T47D (cell line): ENCODE data around the gene NMNAT2.

Source experiments
- DNase-seq, 2 experiments: peaks; one replicate each; pipeline versions ENCODE4 v3.0.0 to v3.0.0-alpha.2; 2011 to 2012; ENCODE audit warnings: low read depth in 1 of 2, low spot score in 1 of 2
- JUND ChIP-seq: IDR thresholded peaks from 2 replicates; pipeline ENCODE4 v1.6.1; 2012; ENCODE audit warnings: low read depth
- in situ Hi-C: cut with HindIII; loops from 2 replicates; pipeline ENCODE4 v1.10.0; 2016; ENCODE audit warnings: low sequenced_read_pairs, low pct_unique_long_range_greater_than_20kb

Gene NMNAT2

DNA sequence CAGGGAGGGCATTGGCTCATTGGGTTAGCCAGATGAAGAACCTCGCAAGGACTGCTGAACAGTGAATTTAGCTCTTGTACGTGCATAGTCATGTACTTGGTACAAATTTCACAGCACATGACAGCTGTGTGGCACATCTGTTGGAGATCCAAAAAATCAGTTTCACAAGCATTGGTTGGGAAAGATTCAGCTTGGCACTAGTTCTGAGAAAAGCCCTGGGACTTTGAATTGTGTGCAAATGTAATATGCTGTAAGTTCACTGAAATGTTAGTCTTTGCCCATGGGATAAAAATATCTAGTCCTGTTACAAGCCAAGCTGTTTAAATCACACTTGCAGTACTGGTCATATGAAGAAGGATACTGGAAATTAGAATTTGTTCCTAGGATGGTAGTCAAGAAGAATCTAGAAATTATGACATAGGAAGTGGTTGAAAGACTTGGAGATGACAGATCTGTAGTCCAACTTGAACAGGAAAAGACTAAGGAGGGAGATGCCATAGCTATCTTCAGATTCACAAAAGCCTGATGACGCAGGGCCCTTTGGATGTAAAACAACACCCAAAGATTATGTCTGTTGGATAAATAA lies 212.9 kb downstream of the NMNAT2 start:
- TF ChIP-seq JUND = no peak
- in situ Hi-C loops = no loop called here
- no peak for DNase-seq

DNA sequence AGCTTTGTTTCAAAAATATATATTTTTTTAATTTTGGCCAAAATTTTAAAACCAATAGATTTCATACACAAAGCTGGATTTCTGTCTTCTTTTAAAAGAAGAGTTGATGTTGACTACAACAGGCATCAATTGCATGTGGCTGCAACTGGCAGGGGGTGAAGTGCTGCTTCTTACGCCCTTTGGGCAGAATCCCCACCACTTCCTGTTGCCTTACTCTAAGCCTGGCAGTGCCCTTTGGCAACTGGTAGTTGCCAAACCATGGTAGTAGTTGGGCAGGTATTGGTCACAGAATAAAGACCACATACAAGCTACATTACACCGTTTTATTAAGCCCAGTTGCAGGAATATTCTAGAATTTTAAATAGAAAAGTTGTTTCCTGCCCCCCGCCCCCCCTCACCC lies 215.1 kb downstream of the NMNAT2 start:
- no peak for TF ChIP-seq JUND
- in situ Hi-C loops = no loop called here
- DNase-seq = no peak

DNA sequence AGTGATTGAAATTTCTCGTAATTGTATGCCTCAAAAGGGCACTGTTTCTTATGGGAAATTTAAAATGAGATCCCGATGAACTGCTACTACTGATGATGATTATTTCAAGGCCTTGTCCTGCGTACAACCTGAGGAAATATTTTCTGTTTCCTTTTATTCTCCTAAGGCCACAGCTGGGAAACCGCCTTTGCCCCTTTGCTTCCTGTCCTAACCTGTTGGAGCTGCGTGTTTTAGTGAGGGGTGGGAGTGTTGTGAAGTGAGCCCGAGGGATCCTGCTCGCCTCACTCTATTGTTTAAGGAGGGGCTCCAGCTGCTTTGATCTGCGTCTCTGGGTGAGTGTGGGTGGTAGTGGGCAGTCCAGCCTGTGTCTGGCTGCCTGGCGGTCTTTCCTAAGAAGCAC lies 217.7 kb downstream of the NMNAT2 start:
- no peak for TF ChIP-seq JUND
- in situ Hi-C loops = no loop called here
- DNase-seq = no peak

DNA sequence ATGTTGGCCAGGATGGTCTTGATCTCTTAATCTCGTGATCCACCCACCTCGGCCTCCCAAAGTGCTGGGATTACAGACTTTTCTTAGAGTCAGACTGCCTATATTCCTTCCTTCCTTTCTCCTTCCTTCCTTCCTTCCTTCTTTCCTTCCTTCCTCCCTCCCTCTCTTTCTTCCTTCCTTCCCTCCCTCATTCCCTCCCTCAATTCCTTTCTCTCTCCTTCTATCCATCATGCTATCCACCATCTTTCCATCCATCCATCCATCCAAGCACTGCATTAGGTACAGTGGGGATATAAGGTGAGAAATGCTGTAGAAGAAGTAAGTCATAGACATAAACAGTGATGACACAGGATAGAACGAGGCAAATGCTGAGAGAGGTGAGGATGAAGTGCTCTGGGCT lies 218.9 kb downstream of the NMNAT2 start:
- in situ Hi-C loops = no loop called here
- TF ChIP-seq JUND = no peak
- DNase-seq = no peak

DNA sequence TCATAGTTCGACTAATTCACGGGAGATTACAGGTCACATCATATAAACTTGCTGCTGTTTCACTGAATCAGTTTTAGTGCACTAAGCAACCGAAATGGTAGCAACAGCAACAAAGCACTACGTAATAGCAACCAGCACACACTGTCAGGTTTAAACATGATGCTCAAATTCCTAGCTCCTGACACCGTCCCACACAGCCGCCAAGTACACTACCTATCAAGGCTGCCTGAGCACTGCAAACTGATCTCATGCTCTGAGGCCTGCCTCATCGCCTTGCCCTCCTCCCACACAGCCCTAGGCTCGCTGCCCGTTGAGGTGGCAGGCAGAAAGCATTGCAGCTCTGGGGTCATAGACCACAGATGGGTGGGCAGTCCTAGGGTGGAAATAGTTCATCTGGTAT lies 219.7 kb downstream of the NMNAT2 start:
- no peak for TF ChIP-seq JUND
- no peak for DNase-seq
- in situ Hi-C loops = no loop called here
